ENCODE results near the gene PBX1.

The PBX1 gene

DNA sequence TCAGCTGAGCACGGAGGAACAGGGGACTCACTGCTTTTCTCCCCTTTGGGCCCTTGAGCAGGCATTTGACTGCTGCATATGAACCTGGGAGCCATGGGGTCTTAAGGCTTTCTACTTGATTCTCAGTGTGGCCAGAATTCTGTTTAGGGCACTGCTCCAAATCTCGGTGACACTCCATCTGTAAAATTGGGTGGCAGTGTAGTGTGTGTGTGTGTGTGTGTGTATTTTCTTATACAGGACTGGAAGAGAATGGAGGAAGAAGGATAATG lies 162.2 kb downstream of the PBX1 start:
- DNase-seq (ENCODE audit: low read depth), result no peak

DNA sequence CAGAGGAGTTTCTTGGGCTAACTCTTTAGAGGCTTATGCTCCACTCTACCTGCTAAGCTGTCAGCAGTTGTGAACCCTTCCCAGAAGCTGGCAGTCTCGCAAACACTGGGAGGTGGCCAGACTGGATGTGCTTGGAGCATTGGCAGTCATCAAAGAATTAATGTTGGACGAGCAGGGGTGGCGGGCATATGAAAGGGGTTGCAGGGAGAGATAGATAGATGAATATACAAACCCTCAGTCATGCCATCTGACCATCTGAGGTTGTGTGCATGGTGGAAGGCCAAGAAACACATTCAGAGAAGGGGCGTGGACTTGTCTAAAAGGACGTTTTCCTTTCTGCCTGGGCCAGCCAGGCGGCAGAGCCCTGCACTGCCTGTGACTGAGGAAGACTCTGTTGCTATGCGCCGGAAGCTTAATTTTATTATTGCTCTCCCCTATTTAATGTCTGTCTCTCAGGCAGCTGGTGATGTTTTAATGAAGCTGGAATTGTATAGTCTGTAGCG lies 164.4 kb downstream of the PBX1 start:
- no peak for DNase-seq (ENCODE audit: low read depth)

DNA sequence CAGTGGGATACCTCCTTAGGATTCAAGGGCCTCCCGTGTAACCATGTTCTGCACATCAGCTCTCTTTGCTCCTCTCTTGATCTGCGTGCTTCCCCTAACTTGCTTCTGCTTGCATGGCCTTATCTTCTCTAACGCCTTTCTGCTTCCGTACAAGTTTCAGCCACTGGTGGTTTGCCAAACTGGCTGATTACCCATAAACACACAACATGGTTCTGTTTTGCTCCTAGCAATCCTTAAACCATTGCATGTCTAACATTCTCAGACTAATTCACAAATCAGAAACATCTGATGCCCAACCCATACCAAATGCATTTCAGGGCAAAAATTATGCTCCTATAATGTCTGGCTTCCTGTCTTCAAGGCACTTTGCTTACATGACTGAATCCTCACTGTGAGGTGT lies 166.4 kb downstream of the PBX1 start:
- DNase-seq (ENCODE audit: low read depth), result no peak

DNA sequence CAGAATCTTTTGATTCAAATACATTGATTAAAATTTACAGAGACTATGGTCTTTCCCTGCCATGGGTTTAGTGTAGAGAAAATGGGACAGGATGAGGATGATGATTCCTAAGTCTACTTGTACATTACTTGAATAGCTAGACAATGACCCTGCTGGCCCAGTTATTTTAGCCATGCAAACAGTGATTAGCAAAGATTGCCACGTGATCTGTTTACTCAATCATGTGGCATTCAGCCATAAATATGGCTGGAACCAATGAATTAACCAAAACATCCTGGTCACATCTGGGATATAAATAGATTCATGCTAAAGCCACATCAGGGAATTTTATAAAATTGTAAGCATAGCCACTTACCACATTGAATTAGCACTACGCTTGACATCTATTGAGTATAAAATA lies 167.3 kb downstream of the PBX1 start:
- peak; percentile 83 for DNase-seq (ENCODE audit: low read depth)

DNA sequence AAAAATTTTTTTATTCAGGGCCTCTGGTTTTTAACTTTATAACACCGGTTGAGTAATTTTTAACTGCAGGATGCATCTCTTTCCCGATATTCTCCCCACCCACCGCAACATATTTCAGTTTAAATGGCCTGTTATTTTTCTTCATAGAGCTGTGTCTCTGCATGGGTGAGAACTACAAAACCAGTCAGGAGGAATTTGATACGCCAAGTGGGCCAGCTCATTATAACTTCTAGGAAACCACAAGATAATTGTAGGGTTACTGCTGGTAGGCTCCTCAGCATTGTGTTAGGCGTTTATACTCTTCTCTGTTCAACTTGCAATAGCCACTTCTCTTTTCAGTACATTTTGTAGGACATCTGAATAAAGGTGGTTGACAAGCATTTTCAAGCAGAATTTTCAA lies 169.7 kb downstream of the PBX1 start:
- DNase-seq (ENCODE audit: low read depth), result no peak

DNA sequence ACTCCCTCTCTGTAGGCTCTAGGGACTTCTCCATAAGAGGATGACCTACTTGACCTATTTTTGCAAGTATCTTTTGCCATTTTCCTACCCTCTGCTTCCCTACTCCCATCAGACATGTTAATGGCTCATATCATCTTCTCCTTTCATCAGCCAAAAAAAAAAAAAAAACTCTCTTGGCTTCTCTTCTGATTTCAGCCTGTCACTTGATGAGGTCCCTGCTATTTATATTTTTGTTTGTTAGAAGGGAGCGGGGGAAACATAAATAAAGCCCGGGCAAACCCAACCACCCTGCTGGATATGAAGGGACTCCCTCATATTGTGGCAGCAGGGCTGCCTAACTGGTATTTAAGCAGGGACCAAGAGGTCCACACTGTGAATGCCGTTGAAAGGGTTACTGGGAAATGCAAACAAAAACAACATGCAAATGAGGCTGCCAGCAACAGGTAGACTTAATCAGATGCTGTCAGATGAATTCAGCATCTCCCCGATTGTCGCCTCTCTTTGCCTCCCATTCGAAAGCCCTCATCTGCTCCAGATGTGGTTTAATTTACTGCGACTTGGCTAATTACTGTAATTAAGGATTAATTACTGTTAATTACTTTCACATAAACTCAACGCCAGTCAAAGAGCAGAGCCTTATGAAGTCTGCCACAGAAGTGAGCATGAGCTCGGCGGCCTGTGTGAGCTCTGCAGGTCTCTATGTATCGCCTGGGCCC lies 172.3 kb downstream of the PBX1 start:
- no peak for DNase-seq (ENCODE audit: low read depth)

DNA sequence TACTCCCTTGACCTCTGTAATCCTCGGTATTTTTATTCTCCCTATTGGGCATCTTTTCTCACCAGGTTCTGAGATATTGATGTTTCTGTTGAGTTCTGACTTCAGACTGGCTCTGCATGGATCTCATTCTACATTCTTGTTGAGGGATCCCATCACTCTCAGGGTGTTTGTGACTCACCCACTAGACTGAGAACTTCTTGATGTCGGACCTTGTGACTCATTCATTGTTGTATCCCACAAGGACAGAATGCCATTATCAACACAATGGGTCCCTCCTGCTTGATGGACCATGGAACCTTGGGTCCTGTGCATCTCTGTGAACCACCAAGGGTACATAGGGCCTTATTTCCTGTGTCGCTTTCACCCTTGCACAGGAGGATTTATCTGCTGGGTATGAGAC lies 174.1 kb downstream of the PBX1 start:
- peak; percentile 81 for DNase-seq (ENCODE audit: low read depth)

DNA sequence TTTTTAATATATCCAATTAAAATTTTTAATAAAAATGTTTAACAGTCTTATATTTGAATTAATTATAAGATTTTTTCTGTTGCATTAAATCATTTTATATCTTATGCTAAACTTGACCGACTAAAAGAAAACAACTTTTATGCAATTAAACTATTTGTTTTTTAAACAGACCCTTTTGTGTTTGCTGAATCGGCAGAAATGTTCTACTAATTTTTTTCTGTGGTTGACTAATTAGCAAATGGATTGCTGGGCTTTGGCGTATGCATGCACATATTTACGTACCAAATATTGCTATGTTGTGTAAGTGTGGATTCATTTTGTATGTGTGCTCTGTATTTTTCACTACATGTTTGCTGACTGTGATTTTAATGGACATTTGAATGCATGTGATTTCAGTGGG lies 174.8 kb downstream of the PBX1 start:
- DNase-seq (ENCODE audit: low read depth), result no peak

DNA sequence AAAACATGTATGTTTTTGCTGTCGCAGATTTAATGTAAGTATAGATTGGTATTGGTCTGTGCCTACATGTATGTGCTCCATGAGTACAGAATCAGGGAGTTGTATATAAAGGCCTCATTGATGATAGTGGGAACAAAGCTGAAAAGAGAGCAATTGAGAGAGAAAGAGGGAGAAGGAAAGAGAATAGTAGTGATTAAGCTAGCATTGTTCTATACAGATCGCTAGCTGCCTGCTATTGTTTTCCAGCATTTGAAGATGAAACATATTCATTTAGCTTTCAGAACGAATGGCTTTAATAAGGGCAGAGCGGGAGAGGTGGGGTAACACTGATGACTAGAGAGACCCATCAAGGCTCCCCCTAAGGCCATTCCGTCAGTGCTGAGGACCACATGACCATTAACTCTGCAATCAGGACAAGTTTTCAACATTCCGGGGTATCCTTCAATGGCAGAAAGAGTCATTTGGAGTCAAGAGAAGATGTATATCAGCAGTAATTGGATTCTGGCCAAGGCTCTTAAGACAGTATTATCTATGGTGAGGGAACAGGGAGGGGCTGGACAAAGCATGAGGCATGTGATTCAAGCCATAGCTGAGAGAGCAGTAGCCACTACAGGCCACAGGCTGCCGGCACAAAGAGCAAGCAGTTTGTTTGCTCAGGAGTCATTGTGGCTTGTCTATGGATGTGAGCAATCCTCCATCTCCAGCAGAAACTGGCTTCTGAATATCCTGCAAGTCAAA lies 176.5 kb downstream of the PBX1 start:
- DNase-seq (ENCODE audit: low read depth), result peak; percentile 47

DNA sequence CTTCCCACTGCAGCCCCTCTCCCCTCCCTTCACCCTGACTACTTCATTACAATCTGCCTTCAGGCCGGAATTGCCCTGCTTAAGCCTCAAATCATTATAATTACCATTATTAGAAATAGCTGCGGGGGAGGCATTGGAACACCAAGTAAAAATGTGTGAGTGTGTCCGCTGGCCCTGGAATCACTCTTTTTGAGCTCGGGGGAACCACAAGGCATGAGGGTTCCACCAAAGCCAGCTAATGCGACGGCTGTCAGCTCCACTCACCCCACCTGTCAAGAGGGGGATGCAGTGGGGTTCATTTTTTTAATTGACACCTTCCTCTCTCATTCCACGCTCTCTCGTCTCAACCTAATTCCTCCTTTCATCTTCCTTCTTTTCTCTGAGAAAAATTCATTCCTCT lies 177.2 kb downstream of the PBX1 start:
- no peak for DNase-seq (ENCODE audit: low read depth)

DNA sequence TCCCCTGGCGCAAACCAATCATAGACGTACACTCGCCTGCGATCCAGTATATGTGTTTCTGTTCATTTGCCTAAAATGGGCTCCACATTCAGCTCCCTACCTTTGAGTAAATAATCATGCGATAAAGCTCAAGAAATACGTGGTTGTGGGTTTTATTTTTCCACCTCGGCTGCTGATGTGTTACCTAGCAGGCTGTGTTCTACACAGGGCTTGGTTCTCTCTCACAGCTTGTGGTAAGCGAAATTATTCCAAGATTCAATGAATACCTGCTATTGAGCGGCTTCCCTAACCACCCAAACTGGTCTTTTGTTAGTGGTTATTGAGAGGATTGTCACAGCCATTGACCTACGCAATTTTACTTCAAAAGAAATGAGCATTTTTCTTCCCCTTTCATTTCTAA lies 180.2 kb downstream of the PBX1 start:
- no peak for DNase-seq (ENCODE audit: low read depth)

DNA sequence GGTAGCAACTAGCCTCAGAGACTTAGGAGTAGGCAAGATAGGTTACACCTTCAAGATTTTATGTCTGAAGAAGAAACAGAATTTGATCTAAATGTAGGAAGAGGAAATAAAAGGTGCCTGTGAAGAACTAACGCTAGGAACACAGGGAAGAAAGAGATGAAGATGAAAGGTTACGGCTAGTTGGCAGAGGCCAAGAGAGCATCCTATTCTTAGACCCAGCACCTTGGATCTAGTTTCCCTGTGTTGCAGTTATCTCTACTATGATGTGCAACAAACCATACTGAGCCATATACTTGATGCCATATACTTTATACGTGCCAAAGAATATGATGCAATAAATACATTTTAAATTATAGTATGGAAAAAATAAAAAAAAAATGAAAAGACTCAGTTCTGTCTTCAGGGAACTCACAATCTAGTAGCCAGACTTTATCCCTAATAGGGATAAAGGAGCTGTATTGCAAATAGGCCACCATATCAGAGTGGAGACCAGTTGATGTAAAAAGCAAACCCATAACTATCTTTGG lies 181.1 kb downstream of the PBX1 start:
- DNase-seq (ENCODE audit: low read depth), result no peak

DNA sequence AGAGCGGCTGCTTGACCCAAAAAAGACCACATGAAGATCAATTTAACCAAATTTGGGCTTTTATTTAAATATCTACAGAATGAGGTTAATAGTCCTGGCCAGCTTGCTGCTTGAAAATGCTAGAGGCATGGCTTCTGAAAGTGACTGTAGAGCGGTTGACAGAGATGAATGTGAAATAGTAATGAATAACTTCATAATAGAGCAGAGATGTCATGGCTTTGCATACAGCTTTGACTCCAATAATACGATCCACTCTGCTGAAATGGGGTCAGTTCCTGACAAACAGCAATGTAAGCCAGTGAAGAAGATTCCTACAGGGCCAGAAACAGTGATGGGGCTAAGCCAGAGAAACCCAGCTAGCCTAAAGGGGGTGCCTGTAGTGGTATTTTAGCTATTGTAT lies 183.8 kb downstream of the PBX1 start:
- DNase-seq (ENCODE audit: low read depth), result no peak

DNA sequence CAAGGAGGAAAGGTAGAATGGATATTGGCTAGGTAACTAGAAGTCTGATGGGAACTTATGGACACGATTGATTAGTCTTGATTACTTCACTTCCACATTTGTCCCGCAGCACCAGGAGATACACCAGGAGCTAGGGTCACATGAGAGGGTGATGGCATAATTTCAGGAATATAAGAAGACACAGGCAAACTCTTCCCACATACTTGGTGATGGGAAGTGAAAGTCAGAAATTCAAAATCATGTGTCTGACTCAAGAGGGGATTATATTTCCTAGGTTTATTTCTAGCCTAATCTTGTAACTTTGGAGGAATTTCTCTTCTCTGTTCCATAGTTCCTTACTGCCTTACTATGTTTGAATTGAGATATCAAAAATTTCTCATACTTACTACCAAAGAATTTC lies 185.0 kb downstream of the PBX1 start:
- DNase-seq (ENCODE audit: low read depth), result no peak

DNA sequence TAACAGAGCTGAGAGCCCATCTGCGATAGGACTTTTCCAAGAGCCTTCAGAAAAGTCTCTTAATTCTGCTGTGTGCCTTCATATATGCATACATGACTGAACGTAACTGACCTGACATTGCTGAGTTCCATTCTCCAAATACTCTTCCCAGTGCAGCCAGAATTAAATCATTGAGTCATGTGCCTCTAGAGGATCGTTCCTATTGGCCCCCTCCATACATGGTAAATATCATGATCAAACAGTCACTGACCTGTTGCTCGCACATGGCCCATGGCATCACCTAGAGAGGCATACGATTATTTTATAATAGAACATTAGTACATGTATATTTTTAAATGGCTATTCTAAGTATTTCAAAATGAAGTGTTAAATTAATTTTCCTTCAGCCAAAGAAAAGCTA lies 186.8 kb downstream of the PBX1 start:
- DNase-seq (ENCODE audit: low read depth), result no peak

DNA sequence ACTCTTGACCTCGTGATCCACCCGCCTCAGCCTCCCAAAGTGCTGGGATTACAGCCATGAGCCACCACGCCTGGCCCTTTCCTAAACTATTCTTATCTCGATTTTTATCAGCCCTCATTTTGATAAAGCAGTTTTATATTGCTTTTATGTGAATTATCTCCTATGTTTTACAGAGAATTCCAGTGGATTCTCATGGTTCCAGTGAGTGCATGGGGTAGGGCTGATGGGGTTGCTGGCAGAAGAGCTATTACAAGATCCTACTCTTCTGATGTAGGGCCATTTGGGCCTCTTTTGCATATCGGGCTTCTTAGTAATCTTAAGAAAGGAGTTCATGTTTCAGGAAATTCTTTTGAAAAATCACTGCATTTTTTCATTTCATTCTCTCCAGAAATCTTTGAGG lies 187.6 kb downstream of the PBX1 start:
- no peak for DNase-seq (ENCODE audit: low read depth)

DNA sequence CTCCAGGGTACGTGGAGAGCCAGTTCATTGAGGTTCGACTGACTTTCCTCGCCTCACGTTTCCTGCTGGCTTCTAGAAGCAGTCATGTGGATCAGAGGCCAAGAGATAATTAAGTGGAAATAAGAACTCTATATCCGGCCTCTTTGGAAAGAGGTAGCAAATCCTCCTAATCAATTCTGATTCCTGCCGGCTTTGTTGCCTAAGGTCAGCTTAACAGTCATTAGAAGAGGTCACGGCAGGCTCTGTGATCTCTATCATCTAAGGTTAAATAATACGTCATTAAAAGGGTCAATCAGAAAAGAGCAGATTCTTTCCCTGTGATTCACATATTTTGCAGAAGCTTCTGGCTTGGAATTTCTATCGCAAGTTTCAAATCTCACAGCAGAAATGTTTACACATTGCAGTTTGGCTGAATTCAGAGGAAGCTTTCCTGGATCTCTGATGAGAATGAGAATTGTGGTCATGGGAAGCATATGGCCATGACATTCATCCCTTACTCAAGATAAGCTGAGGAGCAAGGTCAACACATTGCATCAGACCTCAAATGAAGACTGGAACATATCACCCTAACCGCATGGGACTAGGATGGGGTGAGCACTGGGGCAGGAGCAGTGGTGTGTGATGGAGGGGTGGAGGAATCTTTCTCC lies 189.4 kb downstream of the PBX1 start:
- DNase-seq (ENCODE audit: low read depth), result peak; percentile 92

DNA sequence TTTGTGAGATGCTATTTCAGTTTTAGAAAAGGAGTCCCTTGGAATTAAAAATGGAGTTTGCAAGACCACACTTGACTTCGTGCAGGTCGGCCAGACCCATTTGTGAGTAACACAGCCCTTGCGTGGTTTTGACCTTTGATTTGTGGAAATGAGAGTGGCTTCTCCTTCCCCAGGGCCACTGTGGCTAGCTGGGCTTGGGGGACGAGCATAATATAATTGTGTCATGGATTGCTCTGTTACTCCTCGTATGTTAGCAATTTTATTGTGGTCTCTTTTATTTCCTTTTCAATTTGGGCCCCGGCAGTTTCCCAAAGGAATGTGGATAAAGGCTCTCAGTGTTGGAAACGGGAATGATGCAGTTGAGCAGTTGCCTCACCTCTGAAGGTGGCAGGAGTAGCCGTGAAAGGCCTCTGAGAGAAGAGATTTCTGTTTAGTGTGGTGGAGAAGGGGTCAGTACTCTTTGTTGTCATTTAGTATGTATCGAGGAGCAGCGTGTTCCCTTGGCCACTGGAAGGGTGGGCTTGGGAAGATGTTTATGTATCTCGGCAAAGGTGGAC lies 194.6 kb downstream of the PBX1 start:
- DNase-seq (ENCODE audit: low read depth), result no peak

DNA sequence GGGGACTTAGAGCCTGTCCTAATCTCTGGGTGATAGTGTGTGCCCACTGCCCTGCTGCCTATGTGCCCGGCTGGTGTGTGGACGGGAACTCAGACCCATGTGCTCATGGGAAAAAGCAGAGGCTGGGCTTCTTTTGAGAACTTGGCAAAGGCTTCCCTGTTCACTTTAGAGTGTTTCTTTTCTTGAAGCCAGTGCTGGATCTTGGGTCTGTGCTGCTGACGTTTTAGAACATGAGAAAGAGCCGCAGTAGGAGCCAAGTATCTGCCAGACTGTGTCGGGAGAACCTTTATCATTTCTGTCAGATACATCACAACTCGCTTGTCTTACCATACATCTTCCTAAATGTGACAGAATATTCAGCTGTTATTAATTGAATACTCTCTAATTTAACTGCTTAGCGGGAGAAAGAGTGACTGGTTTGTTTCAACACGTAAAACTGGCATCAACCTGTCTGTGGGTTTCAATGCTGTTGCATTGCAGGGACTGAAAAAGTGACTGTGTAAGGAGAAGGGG lies 195.2 kb downstream of the PBX1 start:
- DNase-seq (ENCODE audit: low read depth), result no peak

DNA sequence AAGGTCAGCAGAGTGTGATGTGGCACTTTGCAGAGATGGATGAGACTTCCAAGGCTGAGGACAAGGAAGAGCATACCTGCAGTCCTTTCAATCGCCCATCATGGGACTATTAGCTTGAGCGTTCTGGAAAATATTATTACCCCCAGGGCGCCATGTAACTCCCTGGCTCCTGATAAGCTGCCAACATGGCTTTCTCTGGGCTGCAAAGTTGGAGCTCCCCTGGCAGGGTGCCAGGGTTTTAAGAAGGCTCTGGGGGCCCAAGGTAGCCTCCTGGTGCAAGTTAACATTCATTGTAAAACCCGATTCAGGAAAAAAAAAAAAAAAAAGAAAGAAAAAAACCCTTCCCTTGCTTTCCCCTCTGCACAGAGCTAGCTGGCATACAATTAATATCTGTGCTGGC lies 196.7 kb downstream of the PBX1 start:
- DNase-seq (ENCODE audit: low read depth), result no peak

DNA sequence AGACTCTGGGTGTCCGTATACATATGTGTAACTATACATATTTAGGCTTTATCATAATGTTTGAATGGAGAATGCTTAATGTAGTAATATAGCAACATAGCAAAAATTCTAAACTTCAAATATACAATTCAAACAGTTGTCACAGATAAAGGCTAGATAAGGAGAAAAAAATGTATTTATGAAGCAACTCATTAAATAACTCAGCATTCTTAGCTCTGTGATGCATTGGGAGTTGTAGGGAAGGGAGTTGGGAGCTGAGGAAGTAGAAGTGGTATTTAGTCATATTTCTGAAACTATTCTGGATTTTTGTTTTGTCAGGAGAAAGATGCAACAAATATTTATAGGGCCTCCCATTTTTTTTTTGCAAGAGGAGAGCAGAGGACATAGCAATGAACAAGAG lies 197.8 kb downstream of the PBX1 start:
- no peak for DNase-seq (ENCODE audit: low read depth)

DNA sequence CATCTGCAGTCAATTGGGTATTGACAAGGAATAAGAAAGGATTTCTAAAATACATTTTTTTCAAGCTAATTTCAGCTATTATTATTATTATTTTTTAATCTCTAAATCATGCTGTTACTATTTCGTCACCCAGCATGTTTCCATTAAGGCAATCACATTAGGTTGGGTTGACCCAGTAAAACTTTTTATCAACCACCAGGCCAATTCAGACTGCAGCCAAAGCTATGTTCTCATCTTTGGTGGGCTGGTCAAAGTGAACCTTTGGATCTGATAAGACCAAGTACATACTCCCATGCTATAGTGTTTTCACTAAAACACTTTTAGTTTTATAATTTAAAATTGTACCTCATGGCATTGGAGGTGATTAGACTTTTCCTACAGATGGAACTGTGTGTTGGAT lies 198.6 kb downstream of the PBX1 start:
- no peak for DNase-seq (ENCODE audit: low read depth)

All from ELR (cell line).